GM04504 (cell line): ENCODE measurements around the gene PDE9A.
"Not testable (repeated sequence)": the region's sequence is repeated elsewhere in the genome, so short reads cannot be mapped to it uniquely, and the experiment has no call there.

Experiments
- DNase-seq: peaks from one replicate; pipeline ENCODE4 v3.0.0-alpha.2; 2012; ENCODE audit warnings: low read depth

PDE9A gene

GRCh38 chr21:42624936-42625335, 28.5 kb upstream of the PDE9A start:
- no peak for DNase-seq

GRCh38 chr21:42626171-42626570, 27.2 kb upstream of the PDE9A start:
- DNase-seq, result no peak

- no peak for DNase-seq
Observed at GRCh38 chr21:42627527-42628289, 25.7 kb upstream of the PDE9A start.

GRCh38 chr21:42628466-42629061, 24.9 kb upstream of the PDE9A start:
- not testable (repeated sequence) for DNase-seq

- no peak for DNase-seq
Observed at GRCh38 chr21:42629933-42630589, 23.4 kb upstream of the PDE9A start.

GRCh38 chr21:42630626-42631025, 22.8 kb upstream of the PDE9A start:
- DNase-seq, result no peak

- DNase-seq, result no peak
Observed at GRCh38 chr21:42631142-42631541, 22.3 kb upstream of the PDE9A start.

GRCh38 chr21:42632336-42632751, 21.1 kb upstream of the PDE9A start:
- DNase-seq, result no peak

- DNase-seq, result no peak
Observed at GRCh38 chr21:42632771-42633690, 20.4 kb upstream of the PDE9A start.

- no peak for DNase-seq
Observed at GRCh38 chr21:42633858-42634257, 19.6 kb upstream of the PDE9A start.

- DNase-seq, result no peak
Observed at GRCh38 chr21:42635848-42636519, 17.4 kb upstream of the PDE9A start.

GRCh38 chr21:42636520-42637266, 16.7 kb upstream of the PDE9A start:
- DNase-seq, result peak; percentile 30

- no peak for DNase-seq
Observed at GRCh38 chr21:42637267-42638041, 16.0 kb upstream of the PDE9A start.

GRCh38 chr21:42638266-42638863, 15.1 kb upstream of the PDE9A start:
- DNase-seq, result no peak

GRCh38 chr21:42639646-42640152, 13.7 kb upstream of the PDE9A start:
- DNase-seq, result no peak

- DNase-seq, result no peak
Observed at GRCh38 chr21:42640486-42640885, 12.9 kb upstream of the PDE9A start.

- DNase-seq, result no peak
Observed at GRCh38 chr21:42641311-42642218, 11.9 kb upstream of the PDE9A start.

- DNase-seq, result no peak
Observed at GRCh38 chr21:42642219-42642745, 11.1 kb upstream of the PDE9A start.
